GF-D8 (cell line): ENCODE results near the gene STAMBP.
"Not testable (repeated sequence)": the region's sequence is repeated elsewhere in the genome, so short reads cannot be mapped to it uniquely, and the experiment has no call there.

Experiments
- DNase-seq: peaks from one replicate; lab custom pipeline; 2025; lab: John Stamatoyannopoulos, UW

Gene STAMBP

DNA sequence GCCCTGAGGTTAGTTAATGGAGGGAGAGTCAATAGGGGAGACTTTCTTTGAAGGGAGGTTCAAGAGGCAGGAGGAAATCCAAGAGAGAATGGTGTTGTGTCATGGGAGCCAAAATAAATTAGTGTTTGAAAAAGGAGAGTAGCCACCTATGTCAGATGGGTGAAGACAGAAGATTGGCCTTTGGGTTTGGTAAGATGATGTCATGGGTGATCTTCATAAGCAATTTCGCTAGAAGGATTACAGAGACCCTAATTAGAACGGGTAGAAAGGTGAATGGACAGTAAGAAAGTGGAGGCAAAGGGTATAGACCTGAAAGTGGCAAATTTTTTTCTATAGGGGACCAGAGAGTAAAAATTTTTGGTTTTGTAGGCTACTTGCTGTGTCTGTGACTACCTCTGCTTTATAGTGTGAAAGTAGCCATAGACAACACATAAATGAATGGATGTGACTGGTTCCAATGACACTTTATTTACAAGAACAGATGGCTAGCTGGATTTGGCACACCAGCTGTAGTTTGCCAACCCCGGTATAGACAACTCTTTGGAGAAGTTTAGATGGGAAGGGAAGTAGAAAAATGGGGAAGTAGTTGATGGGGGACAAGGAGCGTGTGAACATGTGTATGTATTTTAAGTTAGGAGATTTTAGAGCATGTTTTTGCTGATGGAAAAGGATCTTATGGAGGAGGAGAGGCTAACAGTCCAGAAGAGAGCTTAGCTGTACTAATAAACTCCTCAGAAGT is 9.3 kb downstream of the STAMBP start:
- peak; percentile 35 for DNase-seq

DNA sequence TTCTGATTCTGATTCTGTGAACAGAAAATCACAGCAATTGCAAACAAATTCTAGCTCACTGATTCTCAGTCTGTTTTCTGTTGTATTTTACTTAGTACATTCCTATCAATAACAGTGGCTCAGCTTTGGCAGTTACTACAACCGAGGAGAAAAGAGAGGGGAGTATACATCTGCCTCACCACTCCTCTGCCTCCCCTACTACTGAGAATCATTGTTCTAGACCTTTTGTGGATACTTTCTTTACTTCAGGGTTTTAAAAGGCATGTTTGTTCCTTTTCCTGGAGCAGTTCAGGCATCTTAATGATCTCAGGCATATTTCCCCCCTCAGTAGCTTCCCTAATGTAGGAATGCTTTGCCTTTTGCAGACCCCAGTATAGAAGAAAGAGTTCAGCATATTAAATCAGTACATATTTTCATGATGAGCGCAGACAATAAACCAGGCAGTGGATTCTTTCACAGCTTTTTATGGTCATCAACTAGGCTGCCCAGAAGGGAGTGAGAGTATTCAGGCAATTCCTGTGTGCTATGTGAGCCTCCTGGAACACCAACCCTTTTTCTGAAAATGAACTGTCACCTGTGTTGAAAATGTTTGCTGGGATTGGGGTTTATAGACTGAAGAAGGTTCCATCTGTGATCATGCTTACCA is 10.3 kb downstream of the STAMBP start:
- no peak for DNase-seq

GRCh38 chr2:73839653-73840411 is 11.1 kb downstream of the STAMBP start:
- no peak for DNase-seq

DNA sequence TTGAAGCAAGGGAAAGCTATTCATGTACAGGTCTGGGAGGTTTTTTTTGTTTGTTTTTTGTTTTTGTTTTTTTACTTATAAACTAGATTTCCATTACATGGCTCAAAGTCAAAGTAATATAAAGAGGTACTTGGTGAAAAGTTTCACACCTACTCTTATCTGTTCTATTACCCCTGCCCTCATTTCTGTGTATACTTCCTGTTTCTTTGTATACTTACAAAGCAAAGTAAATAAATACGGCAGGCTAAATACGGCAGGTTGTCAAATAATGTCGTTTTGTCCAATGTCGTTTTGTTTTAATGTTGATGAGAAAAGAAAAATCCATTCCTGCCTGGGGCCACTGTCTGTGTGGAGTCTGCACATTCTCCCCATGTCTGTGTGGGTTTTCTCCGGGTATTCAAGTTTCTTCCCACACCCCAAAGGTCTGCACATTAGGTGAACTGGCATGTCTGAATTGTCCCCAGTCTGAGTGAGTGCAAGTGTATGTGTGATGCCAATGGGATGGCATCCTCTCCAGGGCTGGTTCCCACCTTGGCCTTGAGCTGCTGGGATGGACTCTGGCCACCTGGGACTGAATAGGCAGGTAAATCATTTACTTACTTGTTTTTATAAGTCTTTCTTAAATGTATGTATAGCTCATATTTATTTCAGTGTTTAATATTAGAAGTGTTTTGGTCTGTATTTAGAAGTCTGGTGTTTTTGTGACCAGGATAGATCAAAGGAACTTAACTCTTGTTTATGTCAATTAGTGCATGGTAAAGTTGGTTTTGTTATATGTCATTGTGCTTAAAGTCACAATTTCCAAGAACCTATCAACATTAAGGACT is 13.4 kb downstream of the STAMBP start:
- DNase-seq: no peak

- DNase-seq: no peak
These were observed 13.9 kb downstream of the STAMBP start for GRCh38 chr2:73842739-73843019.

- no peak for DNase-seq
These were observed 15.3 kb downstream of the STAMBP start for GRCh38 chr2:73844087-73844486.

DNA sequence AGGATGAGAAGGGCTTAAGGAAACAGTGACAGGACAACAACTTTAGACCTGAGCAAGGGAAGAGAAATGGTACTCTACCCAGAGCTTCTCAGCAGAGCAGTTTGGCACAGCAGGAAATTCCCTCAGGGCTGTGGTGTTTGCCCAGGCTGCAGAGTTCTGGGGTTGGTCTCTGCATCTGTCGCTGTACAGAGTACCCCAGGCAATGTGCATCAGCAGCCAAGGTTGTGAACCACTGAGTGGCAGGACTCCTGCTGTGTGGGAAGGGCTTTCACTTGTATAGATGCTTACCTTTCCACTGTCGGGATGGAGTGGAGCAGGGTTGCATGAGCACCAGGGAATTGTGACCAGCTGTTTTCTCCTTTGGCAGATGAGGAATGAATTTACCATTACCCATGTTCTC is 21.2 kb downstream of the STAMBP start:
- DNase-seq: no peak

- DNase-seq: no peak
These were observed 22.5 kb downstream of the STAMBP start for GRCh38 chr2:73851274-73851673.

- DNase-seq: no peak
These were observed 23.3 kb downstream of the STAMBP start for GRCh38 chr2:73852020-73852419.

GRCh38 chr2:73855526-73855925 is 26.8 kb downstream of the STAMBP start:
- DNase-seq: no peak

GRCh38 chr2:73856214-73856613 is 27.5 kb downstream of the STAMBP start:
- DNase-seq: no peak

- no peak for DNase-seq
These were observed 31.2 kb downstream of the STAMBP start for GRCh38 chr2:73859721-73860586.

- DNase-seq: no peak
These were observed 34.2 kb downstream of the STAMBP start for GRCh38 chr2:73862987-73863386.

- DNase-seq: no peak
These were observed 39.6 kb downstream of the STAMBP start for GRCh38 chr2:73868204-73868978.

- DNase-seq: no peak
These were observed 41.3 kb downstream of the STAMBP start for GRCh38 chr2:73870084-73870483.

DNA sequence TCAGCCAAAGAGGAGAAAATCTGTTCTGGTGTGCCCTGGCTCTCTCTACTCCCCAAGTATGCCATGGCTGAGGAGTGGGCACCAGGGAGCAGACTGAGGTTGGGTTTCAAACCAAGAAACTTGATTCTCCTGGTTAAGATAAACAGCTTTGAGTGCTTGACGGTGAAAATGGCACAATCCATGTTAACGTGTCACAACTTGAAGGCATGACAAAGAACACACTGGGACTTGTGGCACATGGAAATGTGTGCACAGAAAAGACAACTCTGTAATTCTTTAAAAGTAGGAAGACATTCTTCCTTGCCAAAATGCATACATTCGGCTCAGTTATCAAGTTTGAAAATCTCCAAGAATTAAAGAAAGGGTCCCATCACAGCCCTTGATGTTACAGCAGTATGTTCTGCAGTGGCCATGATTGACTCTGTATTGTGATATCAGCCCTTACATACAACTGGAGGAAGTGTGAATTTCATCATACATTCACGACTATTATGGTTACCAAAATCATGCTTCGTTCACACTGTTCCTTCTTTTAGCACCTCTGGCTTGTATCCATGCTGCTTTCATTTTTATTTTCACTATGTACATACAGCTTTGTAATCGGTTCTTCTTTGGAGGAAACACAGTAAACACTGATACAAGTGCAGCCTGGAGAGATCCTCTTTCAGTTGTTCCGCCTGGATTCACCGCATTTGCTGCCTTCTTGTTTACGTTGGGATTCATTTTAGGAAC is 48.5 kb downstream of the STAMBP start:
- DNase-seq: peak; percentile 37

DNA sequence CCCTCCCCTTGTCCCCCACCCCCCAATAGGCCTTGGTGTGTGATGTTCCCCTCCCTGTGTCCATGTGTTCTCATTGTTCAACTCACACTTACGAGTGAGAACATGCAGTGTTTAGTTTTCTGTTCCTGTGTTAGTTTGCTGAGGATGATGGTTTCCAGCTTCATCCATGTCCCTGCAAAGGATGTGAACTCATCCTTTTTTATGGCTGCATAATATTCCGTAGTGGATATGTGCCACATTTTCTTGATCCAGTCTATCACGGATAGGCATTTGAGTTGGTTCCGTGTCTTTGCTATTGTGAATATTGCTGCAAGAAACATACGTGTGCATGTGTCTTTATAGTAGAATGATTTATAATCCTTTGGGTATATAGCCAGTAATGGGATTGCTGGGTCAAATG is 49.2 kb downstream of the STAMBP start:
- not testable (repeated sequence) for DNase-seq

GRCh38 chr2:73885406-73885805 is 56.6 kb downstream of the STAMBP start:
- no peak for DNase-seq

- DNase-seq: no peak
These were observed 57.6 kb downstream of the STAMBP start for GRCh38 chr2:73886357-73886756.
